ENCODE data around the gene CROCC2.

DNA sequence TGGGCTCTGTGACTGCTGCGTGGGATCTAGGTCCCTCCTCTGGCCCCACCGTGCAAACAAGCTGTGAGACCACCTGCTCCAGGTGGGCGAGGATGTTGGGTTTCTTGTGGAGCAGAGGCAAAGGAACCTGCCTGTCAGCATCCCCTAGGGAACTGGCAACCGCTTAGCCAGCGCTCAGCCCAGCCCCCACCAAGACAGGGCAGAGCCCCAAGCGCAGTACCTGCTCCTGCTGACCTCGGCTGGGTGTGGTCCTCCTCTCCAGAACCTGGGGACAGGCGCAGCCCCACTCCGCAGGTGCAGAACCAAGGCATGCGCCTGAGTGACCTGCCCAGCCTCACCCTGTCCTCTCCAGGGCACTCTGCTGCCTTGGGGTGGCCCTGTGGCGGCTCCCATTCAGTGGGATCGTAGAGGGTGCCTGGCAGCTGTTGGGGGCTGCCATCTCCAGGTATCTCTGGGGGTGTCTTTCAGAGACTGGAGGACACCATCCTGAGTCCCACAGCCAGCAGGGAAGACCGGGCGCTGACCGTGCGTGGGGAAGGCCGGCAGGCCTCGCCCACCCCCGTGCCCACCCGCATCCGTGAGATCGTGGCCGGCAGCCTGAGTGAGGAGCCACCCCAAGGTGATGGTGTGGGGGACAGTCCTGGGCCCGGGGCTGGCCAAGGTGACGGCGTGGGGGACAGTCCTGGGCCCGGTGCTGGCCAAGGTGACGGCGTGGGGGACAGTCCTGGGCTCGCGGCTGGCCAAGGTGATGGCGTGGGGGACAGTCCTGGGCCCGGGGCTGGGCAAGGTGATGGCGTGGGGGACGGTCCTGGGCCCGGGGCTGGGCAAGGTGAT is 12.3 kb downstream of the CROCC2 start:
- TF ChIP-seq CTCF (IDR thresholded peaks at IDR 0.05) (no peak), EZH2 (IDR thresholded peaks at IDR 0.05; ENCODE audit: borderline replicate concordance, insufficient read depth, low read depth, low read length, poor library complexity, severe bottlenecking) (no peak)

Measured in B cell (primary cell).